ENCODE data around the gene TENT5A.

DNA sequence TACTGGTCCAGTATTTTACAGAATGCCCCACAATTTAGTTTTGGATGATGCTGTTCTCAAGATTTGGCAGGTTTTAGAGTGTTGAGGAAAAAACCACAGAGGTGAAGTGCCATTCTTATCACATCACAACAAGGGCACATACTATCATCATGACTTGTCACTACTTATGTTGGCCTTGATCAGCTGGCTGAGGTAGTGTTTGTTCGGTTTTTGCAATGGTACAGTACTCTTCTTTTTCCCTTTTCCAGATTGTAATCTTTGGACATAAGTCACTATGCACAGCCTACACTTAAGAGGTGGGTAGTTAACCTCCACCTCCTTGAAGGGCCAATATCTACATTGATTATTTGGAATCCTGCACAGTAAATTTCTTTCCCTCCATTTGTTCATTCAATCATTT is 8.8 kb downstream of the TENT5A start:
- TF ChIP-seq GATA3 (IDR thresholded peaks at IDR 0.05; ENCODE audit: low read depth, low read length) (no peak), GATA2 (IDR thresholded peaks at IDR 0.05; ENCODE audit: low read depth, low read length) (no peak)
